T-helper 1 cell treated with Interleukin-12 subunit alpha and Interleukin-12 subunit beta and Interleukin-4 antibody, amounts not matched to agents 30 μg/mL and 1 μg/mL, for 36 hours (primary cell): ENCODE results near the gene ANAPC10.

Source experiments
- H3K27ac Mint-ChIP-seq: one replicate; pipeline ENCODE4 v1.8.0; 2021; ENCODE audit warnings: mild to moderate bottlenecking, mixed read lengths
- H3K27me3 Mint-ChIP-seq: one replicate; pipeline ENCODE4 v1.8.0; 2021; ENCODE audit warnings: low read depth, mixed read lengths
- H3K36me3 Mint-ChIP-seq: one replicate; pipeline ENCODE4 v1.8.0; 2021; ENCODE audit warnings: low read depth, mixed read lengths
- H3K4me1 Mint-ChIP-seq: one replicate; pipeline ENCODE4 v1.8.0; 2021; ENCODE audit warnings: low read depth, mixed read lengths
- H3K4me3 Mint-ChIP-seq: one replicate; pipeline ENCODE4 v1.8.0; 2021; ENCODE audit warnings: mild to moderate bottlenecking, moderate library complexity, mixed read lengths
- H3K9me3 Mint-ChIP-seq: one replicate; pipeline ENCODE4 v1.8.0; 2021; ENCODE audit warnings: mixed read lengths

The ANAPC10 gene

GRCh38 chr4:145055533-145056257 is 42.3 kb downstream of the ANAPC10 start:
- Mint-ChIP-seq H3K27me3 (no peaks in the 10 kb centered on the region), H3K4me3 (no peak overlapping the region), H3K36me3 (no peaks in the 10 kb centered on the region), H3K9me3 (no peaks in the 10 kb centered on the region), H3K4me1 (peaks cover 20% of the 10 kb centered on the region), H3K27ac (no peak overlapping the region)

- no peaks in the 10 kb centered on the region for H3K9me3 Mint-ChIP-seq
- H3K36me3 Mint-ChIP-seq = peaks cover 8% of the 10 kb centered on the region
- no peaks in the 10 kb centered on the region for H3K27me3 Mint-ChIP-seq
- H3K4me1 Mint-ChIP-seq = peaks cover 2% of the 10 kb centered on the region
- no peak overlapping the region for H3K4me3 Mint-ChIP-seq
- H3K27ac Mint-ChIP-seq = no peak overlapping the region
Observed at GRCh38 chr4:145049241-145049640, 48.8 kb downstream of the ANAPC10 start.

DNA sequence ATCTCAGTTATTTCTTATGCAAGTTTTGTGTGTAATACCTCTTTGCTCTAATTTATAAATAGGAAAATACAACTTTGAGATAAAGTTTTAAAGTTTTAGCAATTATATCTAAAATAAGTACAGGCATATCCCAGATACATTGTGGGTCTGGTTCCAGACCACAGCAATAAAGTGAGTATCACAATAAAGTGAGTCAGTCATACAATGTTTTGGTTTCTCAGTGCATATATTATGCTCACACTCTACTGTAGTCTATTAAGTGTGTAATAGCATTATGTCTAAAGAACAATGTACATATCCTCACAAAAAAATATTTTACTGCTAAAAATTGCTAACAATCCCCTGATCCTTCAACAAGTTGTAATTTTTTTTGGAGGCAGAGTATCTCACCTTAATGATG is 49.2 kb downstream of the ANAPC10 start:
- H3K27ac Mint-ChIP-seq = no peak overlapping the region
- H3K36me3 Mint-ChIP-seq = peaks cover 8% of the 10 kb centered on the region
- H3K4me3 Mint-ChIP-seq = no peak overlapping the region
- no peaks in the 10 kb centered on the region for H3K27me3 Mint-ChIP-seq
- no peaks in the 10 kb centered on the region for H3K9me3 Mint-ChIP-seq
- peaks cover 2% of the 10 kb centered on the region for H3K4me1 Mint-ChIP-seq

DNA sequence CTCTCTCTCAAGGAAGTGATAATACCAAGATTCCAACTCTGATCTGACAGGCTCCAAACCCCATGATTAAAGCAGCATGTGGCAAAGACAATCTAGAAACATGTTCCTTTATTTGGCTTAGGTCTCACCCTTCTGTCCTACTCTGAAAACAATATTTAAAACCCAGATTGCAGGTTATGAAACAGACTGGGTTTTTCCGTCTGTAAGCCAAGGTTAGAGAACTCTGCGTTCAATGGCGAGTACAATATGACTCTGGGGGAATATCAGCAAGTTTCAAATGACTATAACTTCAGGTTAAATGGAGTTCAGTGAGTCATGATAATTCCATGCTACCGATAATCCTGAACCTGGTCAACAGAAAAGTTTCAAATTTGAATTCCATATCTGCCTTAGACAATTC is 50.8 kb downstream of the ANAPC10 start:
- no peak overlapping the region for H3K4me3 Mint-ChIP-seq
- no peaks in the 10 kb centered on the region for H3K9me3 Mint-ChIP-seq
- peaks cover 1% of the 10 kb centered on the region for H3K4me1 Mint-ChIP-seq
- H3K27me3 Mint-ChIP-seq = no peaks in the 10 kb centered on the region
- H3K36me3 Mint-ChIP-seq = peaks cover 8% of the 10 kb centered on the region
- no peak overlapping the region for H3K27ac Mint-ChIP-seq

GRCh38 chr4:145045180-145045579 is 52.8 kb downstream of the ANAPC10 start:
- H3K9me3 Mint-ChIP-seq = no peaks in the 10 kb centered on the region
- peaks cover 4% of the 10 kb centered on the region for H3K4me1 Mint-ChIP-seq
- no peak overlapping the region for H3K27ac Mint-ChIP-seq
- no peak overlapping the region for H3K4me3 Mint-ChIP-seq
- no peaks in the 10 kb centered on the region for H3K27me3 Mint-ChIP-seq
- H3K36me3 Mint-ChIP-seq = peaks cover 5% of the 10 kb centered on the region

GRCh38 chr4:145044341-145044740 is 53.7 kb downstream of the ANAPC10 start:
- H3K4me3 Mint-ChIP-seq = no peak overlapping the region
- no peaks in the 10 kb centered on the region for H3K27me3 Mint-ChIP-seq
- H3K27ac Mint-ChIP-seq = no peak overlapping the region
- H3K4me1 Mint-ChIP-seq = peaks cover 4% of the 10 kb centered on the region
- H3K36me3 Mint-ChIP-seq = peaks cover 2% of the 10 kb centered on the region
- no peaks in the 10 kb centered on the region for H3K9me3 Mint-ChIP-seq

GRCh38 chr4:145043306-145043705 is 54.7 kb downstream of the ANAPC10 start:
- H3K4me3 Mint-ChIP-seq = no peak overlapping the region
- peaks cover 4% of the 10 kb centered on the region for H3K4me1 Mint-ChIP-seq
- no peaks in the 10 kb centered on the region for H3K27me3 Mint-ChIP-seq
- no peak overlapping the region for H3K27ac Mint-ChIP-seq
- H3K36me3 Mint-ChIP-seq = peaks cover 2% of the 10 kb centered on the region
- no peaks in the 10 kb centered on the region for H3K9me3 Mint-ChIP-seq

GRCh38 chr4:145042601-145043285 is 55.3 kb downstream of the ANAPC10 start:
- Mint-ChIP-seq H3K4me3 (no peak overlapping the region), H3K27me3 (no peaks in the 10 kb centered on the region), H3K9me3 (no peaks in the 10 kb centered on the region), H3K4me1 (peaks cover 4% of the 10 kb centered on the region), H3K36me3 (peaks cover 2% of the 10 kb centered on the region), H3K27ac (no peak overlapping the region)

- Mint-ChIP-seq H3K27me3 (no peaks in the 10 kb centered on the region), H3K4me1 (peaks cover 5% of the 10 kb centered on the region), H3K4me3 (no peak overlapping the region), H3K36me3 (peaks cover 2% of the 10 kb centered on the region), H3K9me3 (no peaks in the 10 kb centered on the region), H3K27ac (no peak overlapping the region)
Observed at GRCh38 chr4:145041378-145041777, 56.6 kb downstream of the ANAPC10 start.

GRCh38 chr4:145035494-145036136 is 62.4 kb downstream of the ANAPC10 start:
- H3K9me3 Mint-ChIP-seq = peaks cover 9% of the 10 kb centered on the region
- peaks cover 15% of the 10 kb centered on the region for H3K4me1 Mint-ChIP-seq

DNA sequence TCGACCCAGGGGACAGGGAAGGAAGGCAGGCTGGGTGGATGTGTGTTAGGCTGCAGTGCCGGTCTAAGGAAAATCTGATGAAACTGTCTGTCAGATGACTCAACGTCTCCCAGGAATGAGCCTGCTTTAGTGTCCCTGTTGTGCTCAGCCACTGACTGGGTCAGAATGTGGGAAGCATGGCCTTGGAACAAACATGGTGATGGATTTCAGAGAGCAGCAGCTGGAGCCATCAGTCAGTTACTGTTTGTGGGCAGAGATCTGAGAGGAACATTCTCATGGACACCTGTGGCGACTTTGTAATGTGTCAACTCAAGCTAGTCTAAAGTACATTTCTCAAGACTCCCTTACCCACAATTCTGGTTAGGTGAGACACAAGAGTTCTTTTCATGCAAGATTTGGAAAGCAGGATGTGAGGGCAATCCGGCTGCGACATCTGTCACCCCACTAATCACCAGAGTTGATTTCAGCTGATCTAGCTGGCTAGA is 63.2 kb downstream of the ANAPC10 start:
- Mint-ChIP-seq H3K36me3 (peaks cover 43% of the 10 kb centered on the region), H3K27ac (no peak overlapping the region), H3K9me3 (peaks cover 9% of the 10 kb centered on the region), H3K4me3 (no peak overlapping the region), H3K4me1 (peaks cover 15% of the 10 kb centered on the region), H3K27me3 (no peaks in the 10 kb centered on the region)

More at GRCh38 chr4:145035494-145036136, 62.4 kb downstream of the ANAPC10 start:
- H3K27me3 Mint-ChIP-seq = no peaks in the 10 kb centered on the region
- no peak overlapping the region for H3K4me3 Mint-ChIP-seq
- peaks cover 45% of the 10 kb centered on the region for H3K36me3 Mint-ChIP-seq
- H3K27ac Mint-ChIP-seq = no peak overlapping the region

DNA sequence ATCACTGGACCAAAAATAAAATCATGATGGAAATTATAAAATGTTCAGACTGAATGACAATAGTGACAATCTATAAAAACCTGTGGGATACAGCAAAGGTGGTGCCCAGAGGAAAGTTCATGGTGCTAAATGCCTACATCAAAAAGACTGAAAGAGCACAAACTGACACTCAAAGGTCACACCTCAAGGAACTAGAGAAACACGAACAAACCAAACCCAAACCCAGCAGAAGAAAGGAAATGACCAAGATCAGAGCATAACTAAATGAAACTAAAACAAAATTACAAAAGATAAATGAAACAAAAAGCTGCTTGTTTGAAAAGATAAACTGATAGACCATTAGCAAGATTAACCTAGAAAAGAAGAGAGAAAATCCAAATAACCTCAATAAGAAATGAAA is 78.7 kb downstream of the ANAPC10 start:
- Mint-ChIP-seq H3K36me3 (peaks cover 46% of the 10 kb centered on the region), H3K4me1 (peaks cover 29% of the 10 kb centered on the region), H3K4me3 (peak overlapping the region; percentile 71), H3K9me3 (peaks cover 34% of the 10 kb centered on the region), H3K27ac (peak overlapping the region; percentile 91), H3K27me3 (no peaks in the 10 kb centered on the region)

DNA sequence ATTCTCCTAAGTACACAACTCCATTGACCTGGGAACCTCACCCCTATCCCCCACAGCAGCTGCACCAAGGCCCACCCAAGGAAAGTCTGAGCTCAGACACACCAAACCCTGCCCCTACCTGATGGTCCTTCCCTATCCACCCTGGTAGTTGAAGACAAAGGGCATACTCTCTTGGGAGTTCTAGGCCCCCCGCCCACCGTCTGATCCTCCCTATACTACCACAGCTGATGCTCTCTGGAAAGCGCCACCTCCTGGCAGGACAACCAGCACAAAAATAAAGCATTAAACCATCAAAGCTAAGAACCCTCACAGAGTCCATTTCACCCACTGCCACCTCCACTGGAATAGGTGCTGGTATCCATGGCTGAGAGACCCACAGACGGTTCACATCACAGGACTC is 83.6 kb downstream of the ANAPC10 start:
- Mint-ChIP-seq H3K27me3 (no peaks in the 10 kb centered on the region), H3K4me1 (peaks cover 18% of the 10 kb centered on the region), H3K36me3 (peaks cover 26% of the 10 kb centered on the region)

GRCh38 chr4:145012841-145013240 is 85.2 kb downstream of the ANAPC10 start:
- H3K27ac Mint-ChIP-seq = peak overlapping the region; percentile 0

More for the DNA sequence above, 83.6 kb downstream of the ANAPC10 start:
- no peak overlapping the region for H3K4me3 Mint-ChIP-seq
- H3K27ac Mint-ChIP-seq = no peak overlapping the region
- H3K9me3 Mint-ChIP-seq = peaks cover 12% of the 10 kb centered on the region

GRCh38 chr4:145011636-145012035 is 86.4 kb downstream of the ANAPC10 start:
- Mint-ChIP-seq H3K27me3 (no peaks in the 10 kb centered on the region), H3K4me3 (no peak overlapping the region), H3K27ac (no peak overlapping the region), H3K36me3 (peaks cover 34% of the 10 kb centered on the region), H3K9me3 (peaks cover 12% of the 10 kb centered on the region), H3K4me1 (peaks cover 8% of the 10 kb centered on the region)

More at GRCh38 chr4:145012841-145013240, 85.2 kb downstream of the ANAPC10 start:
- H3K27me3 Mint-ChIP-seq = no peaks in the 10 kb centered on the region
- peaks cover 12% of the 10 kb centered on the region for H3K9me3 Mint-ChIP-seq
- peaks cover 35% of the 10 kb centered on the region for H3K36me3 Mint-ChIP-seq
- peaks cover 8% of the 10 kb centered on the region for H3K4me1 Mint-ChIP-seq
- no peak overlapping the region for H3K4me3 Mint-ChIP-seq
